GM10266 (cell line): ENCODE data around the gene RAF1.

Experiments used
- DNase-seq: peaks from one replicate; pipeline ENCODE4 v3.0.0; 2012; ENCODE audit errors: extremely low spot score
- CTCF ChIP-seq: IDR thresholded peaks from 2 replicates; pipeline ENCODE4 v1.5.1; 2012; ENCODE audit warnings: mild to moderate bottlenecking, low read depth; ENCODE audit not compliant: control insufficient read depth, insufficient read depth; ENCODE audit errors: missing control alignments

The RAF1 gene

DNA sequence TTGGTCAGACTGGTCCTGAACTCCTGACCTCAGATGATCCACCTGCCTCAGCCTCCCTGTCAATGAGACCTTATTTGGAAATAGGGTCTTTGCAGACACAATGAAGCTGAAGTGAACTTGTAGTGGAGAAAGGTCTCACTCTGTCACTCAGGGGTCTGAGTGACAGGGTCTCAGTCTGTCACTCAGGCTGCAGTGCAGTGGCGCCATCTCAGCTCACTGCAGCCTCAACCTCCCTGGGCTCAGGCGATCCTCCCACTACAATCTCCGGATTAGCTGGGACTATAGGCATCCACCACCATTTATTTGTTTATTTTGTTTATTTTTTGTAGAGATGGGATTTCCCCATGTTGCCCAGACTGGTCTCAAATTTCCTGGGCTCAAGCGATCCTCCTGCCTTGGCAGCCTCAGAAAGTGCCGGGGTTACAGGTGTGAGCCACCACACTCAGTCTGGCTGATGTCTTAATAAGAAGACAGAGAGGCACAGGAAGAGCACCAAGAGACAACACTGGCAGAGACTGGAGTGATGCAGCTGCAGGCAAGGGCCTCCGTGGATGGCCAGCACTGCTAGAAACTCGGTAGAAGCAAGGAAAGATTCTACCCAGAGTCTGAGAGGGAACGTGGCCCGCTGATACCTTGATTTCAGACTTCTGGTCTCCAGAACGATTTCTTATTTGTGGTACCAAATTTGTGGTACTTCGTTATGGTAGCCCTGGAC, 26.2 kb upstream of the RAF1 start:
- TF ChIP-seq CTCF = no peak
- DNase-seq = no peak

DNA sequence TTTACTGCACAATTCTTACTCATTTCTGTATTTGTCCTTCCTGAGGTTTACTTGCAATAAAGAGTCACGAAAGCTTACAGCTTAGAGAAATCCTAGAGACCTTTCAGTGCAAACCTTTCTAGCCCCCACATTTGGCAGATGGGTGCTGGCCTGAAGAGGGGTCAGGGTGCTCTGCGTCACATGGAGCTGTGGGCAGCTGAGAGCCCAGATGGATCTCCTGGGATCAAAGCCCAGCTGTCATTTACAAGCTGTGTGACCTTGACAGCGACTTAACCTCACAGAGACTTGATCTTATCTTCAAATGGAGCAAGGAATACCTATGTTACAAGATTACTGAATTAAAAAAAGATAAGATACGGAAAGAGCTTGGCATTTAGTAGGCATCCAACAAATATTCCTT, 24.0 kb upstream of the RAF1 start:
- no peak for DNase-seq
- TF ChIP-seq CTCF = no peak

DNA sequence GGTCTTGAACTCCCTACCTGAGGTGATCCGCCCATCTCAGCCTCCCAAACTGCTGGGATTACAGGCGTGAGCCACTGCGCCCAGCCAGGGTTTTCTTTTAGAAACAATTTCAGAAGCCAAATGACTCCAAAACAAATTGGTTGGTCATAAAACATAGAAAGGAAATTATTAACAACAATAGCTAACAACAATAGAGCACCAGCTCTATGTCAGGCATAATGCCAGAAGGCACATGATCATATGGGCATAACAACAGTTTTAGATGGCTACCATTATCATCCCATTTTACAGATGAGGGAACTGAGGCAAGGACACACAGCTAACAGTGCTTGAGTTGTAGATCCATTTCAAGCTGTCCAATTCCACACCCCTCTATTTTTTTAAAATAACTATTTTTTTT, 22.2 kb upstream of the RAF1 start:
- no peak for TF ChIP-seq CTCF
- no peak for DNase-seq

- no peak for TF ChIP-seq CTCF
- DNase-seq = no peak
Measured at GRCh38 chr3:12681943-12682390, 18.1 kb upstream of the RAF1 start.

DNA sequence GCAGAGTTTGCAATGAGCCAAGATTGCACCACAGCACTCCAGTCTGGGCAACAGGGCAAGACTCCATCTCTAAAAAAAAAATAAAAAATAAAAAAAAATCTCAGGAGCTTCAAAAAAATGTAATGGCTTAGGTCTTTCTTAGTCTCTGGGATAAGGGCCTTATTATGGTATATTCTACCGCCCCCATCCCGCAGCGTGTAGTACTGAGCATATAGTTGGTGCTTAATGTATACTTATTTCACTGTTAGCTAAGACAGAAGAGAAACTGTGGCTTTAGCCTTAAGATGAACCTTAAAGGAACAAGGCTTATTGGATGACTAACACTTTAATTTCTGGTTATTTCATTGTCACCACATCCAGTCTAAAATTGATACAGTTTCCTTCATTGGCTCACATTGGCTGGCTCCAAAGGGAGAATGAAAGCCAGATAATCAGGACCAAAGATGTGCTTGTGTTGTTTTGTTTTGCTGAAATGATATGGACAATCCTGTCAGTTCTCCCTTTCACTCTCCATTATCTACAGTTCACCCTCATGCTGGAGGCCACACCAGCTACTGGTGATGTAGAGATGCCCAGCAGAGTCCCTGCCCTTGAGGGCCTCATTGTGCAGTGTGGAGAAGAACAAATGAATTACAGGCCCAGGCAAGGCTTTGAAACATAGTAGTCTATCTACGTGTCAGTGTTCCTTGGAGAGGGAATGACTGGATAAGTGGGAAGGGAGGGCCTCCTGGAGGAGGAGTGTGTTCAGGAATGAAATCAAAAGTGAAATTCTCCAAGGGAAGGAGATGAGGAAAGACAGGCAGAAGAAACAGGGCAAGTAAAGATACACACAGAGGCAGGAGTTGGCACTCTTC, 17.4 kb upstream of the RAF1 start:
- no peak for TF ChIP-seq CTCF
- no peak for DNase-seq

DNA sequence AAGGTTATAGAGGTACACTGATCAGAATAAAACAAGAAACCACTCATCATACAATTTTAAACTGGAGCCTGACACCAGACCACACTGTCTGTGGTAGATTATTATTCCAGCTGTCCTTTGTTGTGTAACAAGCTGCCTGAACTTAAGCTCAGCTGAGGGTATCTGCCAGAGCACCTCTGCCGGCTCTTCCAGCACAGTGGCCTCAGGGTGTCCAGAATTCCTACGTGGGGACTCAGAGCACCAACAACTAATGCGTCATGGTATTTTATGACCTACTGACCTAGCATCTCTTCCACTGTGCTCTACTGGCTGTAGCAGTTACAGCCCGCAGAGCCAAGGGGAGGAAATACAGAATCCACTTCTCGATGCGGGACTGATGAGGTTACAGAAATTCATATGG, 15.6 kb upstream of the RAF1 start:
- no peak for DNase-seq
- no peak for TF ChIP-seq CTCF

- no peak for TF ChIP-seq CTCF
- no peak for DNase-seq
Measured at GRCh38 chr3:12677616-12678015, 13.7 kb upstream of the RAF1 start.
